Measurements from ENCODE around the gene DYNC2LI1. TPM values are rescaled to one million over a fixed set of nuclear protein-coding genes. Genes with fewer than 3 reads are reported as not detected.

DYNC2LI1 gene
- total RNA-seq, 4 donors from 2014 or later, result 27.0 to 83.8 (median 62.4) TPM

- Histone ChIP-seq H3K4me1 (no peaks in the 10 kb centered on the region), H3K27me3 (no peaks in the 10 kb centered on the region), H3K9me3 (no peaks in the 10 kb centered on the region), H3K4me3 (no peak overlapping the region), H3K27ac (no peak overlapping the region), H3K36me3 (no peaks in the 10 kb centered on the region)
- intact Hi-C loops (cut with DNase I; ENCODE audit: low total_unique reads), result no loop called here
- no peak for DNase-seq
- TF ChIP-seq CTCF (IDR thresholded peaks at IDR 0.05) (no peak), POLR2A (IDR thresholded peaks at IDR 0.05) (no peak)
Observed at GRCh38 chr2:43824951-43825493, 51.2 kb downstream of the DYNC2LI1 start.

- no peaks in the 10 kb centered on the region for H3K4me1 ChIP-seq
- intact Hi-C loops (cut with DNase I; ENCODE audit: low total_unique reads), result no loop called here
- DNase-seq, result no peak
- no peak for TF ChIP-seq CTCF (IDR thresholded peaks at IDR 0.05)
- no peak for TF ChIP-seq POLR2A (IDR thresholded peaks at IDR 0.05)
- H3K9me3 ChIP-seq, result no peaks in the 10 kb centered on the region
- no peak overlapping the region for H3K27ac ChIP-seq
- H3K27me3 ChIP-seq, result no peaks in the 10 kb centered on the region
- no peaks in the 10 kb centered on the region for H3K36me3 ChIP-seq
- H3K4me3 ChIP-seq, result no peak overlapping the region
Observed at GRCh38 chr2:43825841-43826240, 52.0 kb downstream of the DYNC2LI1 start.

- no peaks in the 10 kb centered on the region for H3K36me3 ChIP-seq
- no peak overlapping the region for H3K4me3 ChIP-seq
- peaks cover 0 to 2% of the 10 kb centered on the region in 2 donors for H3K4me1 ChIP-seq
- H3K27me3 ChIP-seq, result no peaks in the 10 kb centered on the region
- no peak overlapping the region for H3K27ac ChIP-seq
- intact Hi-C loops (cut with DNase I; ENCODE audit: low total_unique reads), result no loop called here
- no peak for DNase-seq
- no peaks in the 10 kb centered on the region for H3K9me3 ChIP-seq
- TF ChIP-seq POLR2A (IDR thresholded peaks at IDR 0.05), result no peak
- TF ChIP-seq CTCF (IDR thresholded peaks at IDR 0.05), result no peak
Observed at GRCh38 chr2:43826305-43827250, 52.7 kb downstream of the DYNC2LI1 start.

GRCh38 chr2:43831543-43832294 lies 57.9 kb downstream of the DYNC2LI1 start:
- Histone ChIP-seq H3K9me3 (no peaks in the 10 kb centered on the region), H3K27ac (no peak overlapping the region), H3K36me3 (no peaks in the 10 kb centered on the region), H3K4me1 (peaks cover 0 to 4% of the 10 kb centered on the region in 2 donors), H3K27me3 (no peaks in the 10 kb centered on the region), H3K4me3 (peak overlapping the region; percentile 6 to 21)
- no peak for DNase-seq
- TF ChIP-seq POLR2A (IDR thresholded peaks at IDR 0.05) (no peak), CTCF (IDR thresholded peaks at IDR 0.05) (no peak)
- intact Hi-C loops (cut with DNase I; ENCODE audit: low total_unique reads), result no loop called here
